HFF-Myc (cell line): ENCODE data around the gene MGST2.

Experiments
- DNase-seq: peaks from one replicate; pipeline ENCODE4 v3.0.0-alpha.2; 2011; ENCODE audit warnings: low read depth; ENCODE audit errors: extremely low read depth
- H3K4me3 ChIP-seq: replicated peaks from 2 replicates; pipeline ENCODE4 v1.5.1; 2011; ENCODE audit warnings: low read depth, mild to moderate bottlenecking, control low read depth, low read length
- TF ChIP-seq, protein P1 (sequence below): IDR thresholded peaks from 2 replicates; pipeline ENCODE4 v1.5.1; 2012; ENCODE audit warnings: mild to moderate bottlenecking, low read depth, low read length, control low read depth; ENCODE audit errors: missing control alignments

The MGST2 gene

DNA sequence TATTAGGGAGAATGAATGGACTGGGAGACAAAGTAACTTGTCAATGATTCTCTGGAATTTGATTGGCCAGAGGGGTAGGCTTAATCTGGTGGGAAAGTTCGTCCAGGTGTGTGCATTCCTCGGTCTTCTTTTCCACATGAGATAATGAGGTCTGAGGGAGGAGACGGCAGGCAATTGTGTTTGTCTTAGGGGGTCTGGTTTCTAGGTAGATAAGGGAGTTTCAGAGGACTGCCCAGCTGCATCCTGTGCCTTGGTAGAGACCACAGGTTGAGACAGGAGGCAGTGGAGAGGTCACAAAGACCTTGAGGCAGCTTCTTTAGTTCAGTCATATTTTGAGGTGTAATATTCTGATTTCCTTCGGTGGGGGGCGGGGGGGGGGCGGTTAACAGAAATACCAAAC, 4.3 kb downstream of the MGST2 start:
- TF ChIP-seq, protein P1, sequence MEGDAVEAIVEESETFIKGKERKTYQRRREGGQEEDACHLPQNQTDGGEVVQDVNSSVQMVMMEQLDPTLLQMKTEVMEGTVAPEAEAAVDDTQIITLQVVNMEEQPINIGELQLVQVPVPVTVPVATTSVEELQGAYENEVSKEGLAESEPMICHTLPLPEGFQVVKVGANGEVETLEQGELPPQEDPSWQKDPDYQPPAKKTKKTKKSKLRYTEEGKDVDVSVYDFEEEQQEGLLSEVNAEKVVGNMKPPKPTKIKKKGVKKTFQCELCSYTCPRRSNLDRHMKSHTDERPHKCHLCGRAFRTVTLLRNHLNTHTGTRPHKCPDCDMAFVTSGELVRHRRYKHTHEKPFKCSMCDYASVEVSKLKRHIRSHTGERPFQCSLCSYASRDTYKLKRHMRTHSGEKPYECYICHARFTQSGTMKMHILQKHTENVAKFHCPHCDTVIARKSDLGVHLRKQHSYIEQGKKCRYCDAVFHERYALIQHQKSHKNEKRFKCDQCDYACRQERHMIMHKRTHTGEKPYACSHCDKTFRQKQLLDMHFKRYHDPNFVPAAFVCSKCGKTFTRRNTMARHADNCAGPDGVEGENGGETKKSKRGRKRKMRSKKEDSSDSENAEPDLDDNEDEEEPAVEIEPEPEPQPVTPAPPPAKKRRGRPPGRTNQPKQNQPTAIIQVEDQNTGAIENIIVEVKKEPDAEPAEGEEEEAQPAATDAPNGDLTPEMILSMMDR: no peak
- DNase-seq: no peak

DNA sequence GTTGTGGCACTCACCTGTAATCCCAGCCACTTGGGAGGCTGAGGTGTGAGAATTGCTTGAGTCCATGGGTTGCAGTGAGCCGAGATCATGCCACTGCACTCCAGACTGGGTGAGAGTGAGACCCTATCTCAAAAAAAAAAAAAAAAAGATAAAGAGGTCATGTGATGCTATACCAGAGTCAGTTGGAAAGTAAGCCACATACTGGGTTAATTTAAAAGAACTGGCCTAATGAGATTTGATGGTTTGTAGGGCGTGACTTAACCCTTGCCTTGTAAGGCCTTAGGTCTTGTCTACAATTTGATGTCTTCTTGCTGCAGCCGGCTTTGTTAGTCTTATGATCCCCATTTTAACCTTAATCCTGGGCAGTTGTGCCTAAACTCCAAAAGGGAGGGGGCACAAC, 5.2 kb downstream of the MGST2 start:
- TF ChIP-seq, protein P1: no peak
- no peak overlapping the region for H3K4me3 ChIP-seq
- no peak for DNase-seq

More for the DNA sequence above, 4.3 kb downstream of the MGST2 start:
- H3K4me3 ChIP-seq: no peak overlapping the region

DNA sequence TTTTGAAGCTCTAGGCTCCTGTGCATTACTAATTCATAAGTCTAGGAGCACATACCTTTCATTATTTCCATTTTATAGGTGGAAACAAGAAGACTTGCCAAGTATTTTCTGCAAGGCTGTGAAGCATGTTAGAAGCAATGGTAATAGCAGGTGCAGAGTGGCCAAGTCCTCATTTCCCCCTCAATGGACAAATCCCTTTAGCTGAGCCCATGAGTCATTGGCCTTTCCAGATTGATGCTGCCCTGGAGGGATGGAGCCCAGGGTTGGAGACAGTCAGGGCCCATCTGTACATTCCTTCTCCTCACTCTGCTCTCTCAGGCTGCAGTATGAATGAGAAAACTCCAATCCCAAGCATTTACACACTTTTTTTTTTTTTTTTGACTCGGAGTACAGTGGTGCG, 6.6 kb downstream of the MGST2 start:
- DNase-seq: no peak
- TF ChIP-seq, protein P1: no peak
- no peak overlapping the region for H3K4me3 ChIP-seq

DNA sequence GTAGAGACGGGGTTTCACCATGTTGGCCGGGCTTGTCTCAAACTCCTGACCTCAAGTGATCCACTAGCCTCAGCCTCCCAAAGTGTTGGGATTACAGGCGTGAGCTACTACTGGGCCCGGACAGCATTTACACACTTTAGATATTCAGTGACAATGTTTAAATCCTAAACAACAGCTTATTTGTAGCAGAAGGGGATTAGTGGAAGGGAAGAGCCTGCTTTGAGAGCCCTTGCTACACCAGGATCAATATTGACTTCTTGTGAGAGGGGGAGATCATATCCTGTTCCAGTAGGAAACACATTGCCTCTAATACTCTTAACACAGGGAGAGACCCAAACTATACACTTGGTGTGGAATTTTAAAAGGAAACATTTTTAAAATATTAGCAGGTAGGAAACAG, 7.1 kb downstream of the MGST2 start:
- TF ChIP-seq, protein P1: no peak
- H3K4me3 ChIP-seq: no peak overlapping the region
- DNase-seq: no peak

DNA sequence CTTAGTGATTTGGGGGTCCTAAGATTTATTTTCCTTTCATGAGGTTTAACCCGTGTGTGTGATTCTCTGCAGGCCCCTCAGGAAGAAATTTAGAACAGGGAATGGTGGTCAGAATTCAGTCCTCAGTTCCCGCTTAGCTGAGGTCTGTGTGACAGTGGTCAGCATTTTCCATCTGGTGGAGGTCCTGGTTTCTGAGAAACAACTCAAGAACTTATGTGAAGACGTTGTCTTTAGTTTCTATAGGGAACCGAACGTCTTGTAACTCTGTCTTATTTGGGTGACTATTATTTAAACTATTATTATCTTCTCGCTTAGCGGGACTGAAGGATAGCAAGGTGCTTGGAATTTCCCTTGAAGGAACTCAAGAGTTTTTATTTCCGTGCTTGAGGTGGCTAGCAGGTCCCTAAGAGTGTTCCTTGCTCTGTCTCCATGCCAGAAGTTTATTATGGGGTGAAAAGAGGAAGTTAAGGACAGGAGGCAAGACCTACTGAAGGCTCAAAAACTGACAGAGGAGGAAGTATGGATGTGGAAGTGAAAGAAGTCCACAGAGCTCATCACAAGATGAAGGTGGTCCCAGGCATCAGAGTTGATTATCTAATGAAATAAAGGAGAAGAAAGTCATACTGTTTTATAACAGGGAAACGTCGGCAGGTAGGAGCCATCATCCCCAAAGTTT, 9.4 kb downstream of the MGST2 start:
- TF ChIP-seq, protein P1: no peak
- no peak overlapping the region for H3K4me3 ChIP-seq
- no peak for DNase-seq

DNA sequence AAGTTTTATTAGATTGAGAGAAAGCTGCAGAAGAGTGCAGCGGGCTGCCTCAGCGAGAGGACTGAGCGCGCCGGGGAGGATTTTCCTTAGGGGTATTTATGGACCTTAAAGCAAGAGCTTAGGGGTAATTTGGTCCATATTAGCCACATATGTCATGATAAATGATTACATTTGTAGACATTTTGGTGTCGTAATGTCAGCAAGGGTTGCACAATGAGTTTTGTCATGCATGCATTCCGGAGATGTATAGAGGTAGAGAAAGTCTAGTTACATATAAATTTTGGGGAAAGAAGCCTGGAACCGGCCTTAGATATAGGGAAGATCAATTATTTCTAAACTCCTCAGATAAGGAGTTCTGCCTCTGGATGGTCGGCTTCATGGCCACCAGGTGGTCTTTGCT, 10.0 kb downstream of the MGST2 start:
- TF ChIP-seq, protein P1: no peak
- DNase-seq: no peak
- H3K4me3 ChIP-seq: no peak overlapping the region

DNA sequence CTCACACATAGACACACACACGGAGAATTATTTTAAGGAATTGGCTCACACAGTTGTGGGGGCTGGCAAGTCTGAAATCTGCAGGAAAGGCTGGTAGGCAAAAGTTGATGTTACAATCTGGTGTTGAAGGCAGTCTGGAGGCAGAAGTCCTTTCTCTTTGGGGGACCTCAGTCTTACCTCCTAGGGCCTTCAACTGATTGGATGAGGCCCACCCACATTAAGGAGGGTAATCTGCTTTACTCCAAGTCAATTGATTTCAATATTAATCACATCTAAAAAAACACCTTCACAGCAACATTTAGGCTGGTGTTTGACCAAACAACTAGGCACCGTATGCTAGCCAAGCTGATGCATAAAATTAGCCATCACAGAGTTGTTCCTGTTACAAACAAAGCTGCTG, 10.7 kb downstream of the MGST2 start:
- H3K4me3 ChIP-seq: no peak overlapping the region
- DNase-seq: no peak
- TF ChIP-seq, protein P1: no peak
